GM20000 (cell line): ENCODE results near the gene INPP5K.

Experiments used
- DNase-seq: peaks from one replicate; pipeline ENCODE4 v3.0.0; 2012; ENCODE audit warnings: low spot score
- TF ChIP-seq, protein P1 (sequence below): IDR thresholded peaks from 2 replicates; pipeline ENCODE4 v1.5.1; 2012; ENCODE audit warnings: mild to moderate bottlenecking, control low read depth; ENCODE audit errors: extremely low read depth, missing control alignments

INPP5K gene

DNA sequence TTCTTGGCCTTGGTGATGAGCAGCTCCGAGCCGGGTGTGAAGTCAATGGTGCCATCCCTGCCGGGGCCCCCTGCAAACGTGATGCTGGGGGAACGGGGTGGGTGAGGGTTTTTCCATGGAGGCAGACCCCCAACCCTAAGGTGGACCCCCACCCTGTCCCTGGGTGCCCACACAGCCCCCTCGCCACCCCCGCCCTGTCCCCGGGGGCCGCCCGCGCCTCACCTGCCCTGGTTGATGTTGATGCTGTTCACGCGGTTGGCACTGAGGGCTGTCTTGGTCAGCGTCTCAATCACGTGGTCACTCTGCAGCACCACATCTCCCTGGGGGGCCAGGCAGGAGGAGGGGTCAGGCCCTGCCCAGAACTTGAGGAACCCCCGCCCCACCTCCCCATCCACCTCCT, 49.2 kb downstream of the INPP5K start:
- DNase-seq: no peak
- TF ChIP-seq, protein P1, sequence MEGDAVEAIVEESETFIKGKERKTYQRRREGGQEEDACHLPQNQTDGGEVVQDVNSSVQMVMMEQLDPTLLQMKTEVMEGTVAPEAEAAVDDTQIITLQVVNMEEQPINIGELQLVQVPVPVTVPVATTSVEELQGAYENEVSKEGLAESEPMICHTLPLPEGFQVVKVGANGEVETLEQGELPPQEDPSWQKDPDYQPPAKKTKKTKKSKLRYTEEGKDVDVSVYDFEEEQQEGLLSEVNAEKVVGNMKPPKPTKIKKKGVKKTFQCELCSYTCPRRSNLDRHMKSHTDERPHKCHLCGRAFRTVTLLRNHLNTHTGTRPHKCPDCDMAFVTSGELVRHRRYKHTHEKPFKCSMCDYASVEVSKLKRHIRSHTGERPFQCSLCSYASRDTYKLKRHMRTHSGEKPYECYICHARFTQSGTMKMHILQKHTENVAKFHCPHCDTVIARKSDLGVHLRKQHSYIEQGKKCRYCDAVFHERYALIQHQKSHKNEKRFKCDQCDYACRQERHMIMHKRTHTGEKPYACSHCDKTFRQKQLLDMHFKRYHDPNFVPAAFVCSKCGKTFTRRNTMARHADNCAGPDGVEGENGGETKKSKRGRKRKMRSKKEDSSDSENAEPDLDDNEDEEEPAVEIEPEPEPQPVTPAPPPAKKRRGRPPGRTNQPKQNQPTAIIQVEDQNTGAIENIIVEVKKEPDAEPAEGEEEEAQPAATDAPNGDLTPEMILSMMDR: no peak

DNA sequence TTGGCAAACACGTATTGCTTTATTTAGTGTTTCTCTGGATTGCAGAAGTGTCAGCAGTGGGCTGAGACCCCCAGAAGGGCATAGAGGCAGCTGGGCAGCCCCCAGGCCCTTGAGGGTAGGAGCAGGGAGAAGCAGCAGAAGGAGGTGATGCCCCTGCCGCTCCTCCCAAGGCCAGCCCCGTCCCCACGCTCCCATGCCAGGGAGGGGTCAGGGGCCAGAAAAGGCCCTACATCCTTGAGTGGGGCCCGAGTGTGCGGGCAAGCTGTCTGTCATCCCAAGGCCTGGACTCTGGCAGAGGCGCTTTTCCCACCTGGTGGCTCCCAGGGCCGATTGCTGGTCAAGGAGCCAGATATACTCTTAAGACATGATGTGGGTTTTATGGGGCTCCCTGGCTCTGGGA, 52.2 kb downstream of the INPP5K start:
- DNase-seq: no peak
- TF ChIP-seq, protein P1: no peak

GRCh38 chr17:1462164-1463112, 54.0 kb downstream of the INPP5K start:
- TF ChIP-seq, protein P1: no peak
- DNase-seq: no peak

- DNase-seq: no peak
- TF ChIP-seq, protein P1: no peak
Measured at GRCh38 chr17:1461198-1461944, 55.0 kb downstream of the INPP5K start.

DNA sequence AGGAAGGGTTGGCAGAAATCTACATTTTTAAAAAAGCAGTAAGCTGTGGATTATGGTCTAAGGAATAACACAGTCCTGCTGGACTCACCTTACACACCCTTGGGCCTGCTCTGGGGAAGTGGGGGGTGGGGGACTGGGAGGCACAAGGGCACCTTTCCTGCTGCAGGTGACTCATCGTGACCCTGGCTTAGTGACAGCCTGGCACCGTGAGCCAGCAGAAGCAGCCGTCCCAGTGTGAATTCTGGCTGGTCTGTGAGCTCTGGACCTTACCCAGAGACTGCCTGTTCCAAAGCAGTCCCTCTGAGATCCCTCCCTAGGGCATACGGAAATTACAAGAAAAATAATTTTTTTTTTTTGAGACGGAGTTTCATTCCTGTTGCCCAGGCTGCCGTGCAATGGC, 56.2 kb downstream of the INPP5K start:
- TF ChIP-seq, protein P1: no peak
- DNase-seq: no peak

DNA sequence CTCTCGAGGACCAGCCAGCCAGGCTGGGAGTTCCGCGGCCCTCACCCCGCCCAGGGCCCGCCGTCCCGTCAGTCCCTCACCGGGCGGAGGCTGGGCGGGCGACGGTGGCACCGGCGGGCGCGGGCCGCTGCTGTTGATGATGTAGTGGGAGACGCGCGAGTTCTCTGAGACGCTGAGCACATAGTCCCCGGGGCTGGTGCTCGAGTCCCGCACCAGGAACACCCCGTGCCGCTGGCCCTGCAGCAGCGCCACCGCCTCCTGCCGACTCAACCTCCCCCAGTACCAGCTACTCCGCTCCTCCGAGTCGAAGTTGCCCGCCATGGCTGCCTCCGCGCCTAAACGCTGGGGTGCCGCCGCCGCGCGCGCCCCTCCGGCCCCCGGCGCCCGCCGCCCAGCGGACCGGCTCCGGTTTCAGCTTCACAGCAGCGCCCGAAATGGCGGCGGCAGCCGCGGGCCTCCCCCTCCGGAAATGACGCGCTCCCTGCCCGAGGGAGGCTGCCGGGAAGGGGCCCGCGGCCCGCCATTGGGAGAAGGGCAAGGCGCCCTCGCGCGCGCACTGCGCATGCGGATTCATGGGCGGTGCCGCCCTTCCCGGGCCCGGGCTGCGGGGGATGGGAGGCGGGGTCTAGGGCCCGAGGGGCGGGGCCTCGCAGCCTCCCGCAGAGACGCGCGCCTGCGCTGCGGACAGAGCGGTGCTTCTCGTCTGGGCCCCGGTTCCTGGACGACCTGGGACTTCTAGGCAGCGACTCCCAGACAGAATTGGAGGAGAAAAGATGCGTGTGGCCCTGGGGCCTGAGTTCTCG, 60.4 kb downstream of the INPP5K start, which contains the start of gene CRK:
TSS of gene CRK (minus strand) at position 436 of the 803 bp plus-strand sequence. CDS start at position 321, 115 bp downstream.
- TF ChIP-seq, protein P1: no peak

More for the DNA sequence above, 60.4 kb downstream of the INPP5K start, which contains the start of gene CRK:
- DNase-seq: peak; percentile 100
